GM12891 (cell line): ENCODE data around the gene OPCML.

Source experiments
- DNase-seq: peaks from one replicate; pipeline ENCODE4 v3.0.0; 2011; ENCODE audit warnings: low spot score; ENCODE audit not compliant: insufficient read length
- FAIRE-seq: peaks from 2 replicates; lab custom pipeline; 2011; peaks lifted over from hg19 to GRCh38; lab: Jason Lieb, UNC
- PAX5 ChIP-seq: IDR thresholded peaks from 2 replicates; pipeline ENCODE4 v1.6.1; 2011; ENCODE audit warnings: low read length, moderate library complexity, mild to moderate bottlenecking; ENCODE audit not compliant: insufficient read depth, severe bottlenecking
- POLR2A ChIP-seq: IDR thresholded peaks from 2 replicates; pipeline ENCODE4 v1.6.1; 2011; ENCODE audit warnings: low read depth, low read length, control low read depth
- POLR2AphosphoS5 ChIP-seq: IDR thresholded peaks from 2 replicates; pipeline ENCODE4 v1.6.1; 2011; ENCODE audit warnings: low read depth, low read length, control low read depth
- POU2F2 ChIP-seq: IDR thresholded peaks from 2 replicates; pipeline ENCODE4 v1.6.1; 2011; ENCODE audit warnings: low read depth, mild to moderate bottlenecking, control low read depth, low read length, moderate library complexity
- SPI1 ChIP-seq: IDR thresholded peaks from 2 replicates; pipeline ENCODE4 v1.6.1; 2011; ENCODE audit warnings: low read depth, low read length, control low read depth
- TAF1 ChIP-seq: IDR thresholded peaks from 2 replicates; pipeline ENCODE4 v1.6.1; 2011; ENCODE audit warnings: low read depth, low read length, control low read depth

Gene OPCML

GRCh38 chr11:133403900-133404299 is 128.4 kb downstream of the OPCML start:
- no peak for FAIRE-seq
- no peak for TF ChIP-seq POU2F2
- TF ChIP-seq PAX5 = no peak
- no peak for TF ChIP-seq TAF1
- TF ChIP-seq POLR2AphosphoS5 = no peak
- no peak for TF ChIP-seq SPI1
- no peak for DNase-seq

GRCh38 chr11:133402551-133402950 is 129.8 kb downstream of the OPCML start:
- TF ChIP-seq TAF1 = no peak
- no peak for TF ChIP-seq POLR2AphosphoS5
- no peak for TF ChIP-seq POLR2A
- TF ChIP-seq PAX5 = no peak
- no peak for TF ChIP-seq POU2F2
- TF ChIP-seq SPI1 = no peak
- no peak for DNase-seq
- FAIRE-seq = no peak

- TF ChIP-seq SPI1 (no peak), POLR2A (no peak)
- no peak for FAIRE-seq
- no peak for DNase-seq
These were observed 132.3 kb downstream of the OPCML start for GRCh38 chr11:133399855-133400625.

- DNase-seq (no peak), FAIRE-seq (no peak)
- no peak for TF ChIP-seq POLR2AphosphoS5
- TF ChIP-seq POU2F2 = no peak
- TF ChIP-seq SPI1 = no peak
- TF ChIP-seq TAF1 = no peak
- TF ChIP-seq PAX5 = no peak
- no peak for TF ChIP-seq POLR2A
These were observed 133.0 kb downstream of the OPCML start for GRCh38 chr11:133399294-133399693.

- DNase-seq (no peak), FAIRE-seq (no peak)
- TF ChIP-seq PAX5 (no peak), POLR2AphosphoS5 (no peak), POU2F2 (no peak), SPI1 (no peak), TAF1 (no peak), POLR2A (no peak)
These were observed 141.5 kb downstream of the OPCML start for GRCh38 chr11:133390803-133391202.

GRCh38 chr11:133388975-133389568 is 143.2 kb downstream of the OPCML start:
- FAIRE-seq (no peak), DNase-seq (no peak)
- no peak for TF ChIP-seq TAF1
- no peak for TF ChIP-seq PAX5
- TF ChIP-seq POU2F2 = no peak
- TF ChIP-seq SPI1 = no peak

GRCh38 chr11:133388260-133388659 is 144.0 kb downstream of the OPCML start:
- FAIRE-seq = no peak
- no peak for DNase-seq
- TF ChIP-seq TAF1 = no peak
- no peak for TF ChIP-seq POU2F2
- no peak for TF ChIP-seq SPI1
- TF ChIP-seq PAX5 = no peak
- no peak for TF ChIP-seq POLR2AphosphoS5
- no peak for TF ChIP-seq POLR2A

- FAIRE-seq = no peak
- no peak for TF ChIP-seq PAX5
- no peak for TF ChIP-seq POLR2A
- TF ChIP-seq POU2F2 = no peak
- TF ChIP-seq TAF1 = no peak
- no peak for TF ChIP-seq POLR2AphosphoS5
- TF ChIP-seq SPI1 = no peak
- DNase-seq = no peak
These were observed 145.4 kb downstream of the OPCML start for GRCh38 chr11:133386852-133387251.

GRCh38 chr11:133386262-133386661 is 146.0 kb downstream of the OPCML start:
- DNase-seq (no peak), FAIRE-seq (no peak)
- TF ChIP-seq POLR2AphosphoS5 = no peak
- peak; percentile 57 for TF ChIP-seq SPI1

- FAIRE-seq = no peak
- DNase-seq = no peak
- TF ChIP-seq TAF1 (no peak), POLR2AphosphoS5 (no peak), POLR2A (no peak), POU2F2 (no peak), PAX5 (no peak), SPI1 (no peak)
These were observed 146.5 kb downstream of the OPCML start for GRCh38 chr11:133385781-133386180.
